Adrenal gland (tissue), 12 donors: ENCODE measurements around the gene HSPA8. TPM values are rescaled to one million over a fixed set of nuclear protein-coding genes. Genes with fewer than 3 reads are reported as not detected.
A peak's percentile ranks its signal among the peaks of the same experiment; 100 is the strongest.

Source experiments
- DNase-seq, 7 donors: peaks; one replicate each; pipeline ENCODE4 v3.0.0-alpha.2; 2019 to 2020
- H3K27ac ChIP-seq, 5 donors: fragments of 200-600 bp; sonication (generic) in 4 of 5; 1 replicate in 3 of 5; 2 replicates in 2 of 5; pipeline versions ENCODE4 v1.5.1 to v1.8.0; 2016 to 2020; ENCODE audit warnings: mild to moderate bottlenecking in 1 of 5
- H3K27me3 ChIP-seq: fragments of 200-600 bp; 2 replicates; pipeline ENCODE4 v1.8.0; 2021
- H3K36me3 ChIP-seq, 2 donors: fragments of 200-600 bp; replicated peaks in 1 of 2; 1 replicate in 1 of 2; 2 replicates in 1 of 2; pipeline versions ENCODE4 v1.5.1 to v1.8.0; 2018 to 2022
- H3K4me1 ChIP-seq, 2 donors: fragments of 200-600 bp; replicated peaks in 1 of 2; 1 replicate in 1 of 2; 2 replicates in 1 of 2; pipeline versions ENCODE4 v1.5.1 to v1.8.0; 2018 to 2021
- H3K4me3 ChIP-seq, 4 donors: fragments of 200-600 bp; sonication (generic) in 3 of 4; one replicate each; pipeline ENCODE4 v1.5.1; 2016 to 2018
- H3K9me3 ChIP-seq, 3 donors: fragments of 200-600 bp; sonication (generic) in 1 of 3; replicated peaks in 1 of 3; 1 replicate in 2 of 3; 2 replicates in 1 of 3; pipeline versions ENCODE4 v1.5.1 to v1.8.0; 2016 to 2021
- POLR2A ChIP-seq, 2 donors: fragments of 450-650 bp; IDR thresholded peaks; one replicate each; pipeline ENCODE4 v1.6.1; 2017; ENCODE audit warnings: antibody characterized with exemption in 2 of 2, mild to moderate bottlenecking in 2 of 2, moderate library complexity in 1 of 2
- WGBS, 4 donors: extraction: QIAGEN DNeasy Blood & Tissue Kit in 2 of 4; methylation state at CpG; one replicate each; pipeline versions ENCODE4 v1.1.5 to v1.1.7; 2013 to 2017; 5-methylcytosine and 5-hydroxymethylcytosine counted together
- intact Hi-C, 2 donors: fragments of 100-400 bp; cut with DNase I; formaldehyde crosslinking; loops; one replicate each; pipeline versions ENCODE4 v1.14.1 to v1.15.0; 2022 to 2023
- polyA plus RNA-seq, 3 donors: library from polyadenylated mRNA; stranded (reverse); fragments of 200-250 nt in 2 of 3; fragments of 350-450 nt in 1 of 3; fragmentation: Illumina TruSeq in 1 of 3; extraction: RNeasy Lipid Tissue Mini Kit (QIAGEN cat#74804) in 1 of 3; gene quantifications; one replicate each; pipeline ENCODE4 v1.2.3, GENCODE V29; 2013 to 2014
- total RNA-seq, 9 donors: library from RNA; depleted of rRNA in 4 of 9; stranded (reverse); fragments of >200 nt in 4 of 9; fragments of 120-200 nt in 1 of 9; fragmentation: NEBNext Ultra II Directional in 1 of 9; extraction: Animal tissue kit (Norgen Biotek cat#: 25700) in 1 of 9; gene quantifications; one replicate each; pipeline versions ENCODE4 v1.1.0 to v1.2.4, GENCODE V29; 2013 to 2023
- TF ChIP-seq, protein P1 (sequence below), 6 experiments: fragments of 450-650 bp in 4 of 6; fragments of 200-600 bp in 2 of 6; sonication (generic) in 1 of 6; IDR thresholded peaks; 1 replicate in 5 of 6; 2 replicates in 1 of 6; pipeline versions ENCODE4 v1.5.1 to v1.8.0; 2016 to 2021; ENCODE audit warnings: antibody characterized with exemption in 6 of 6, mild to moderate bottlenecking in 2 of 6, moderate library complexity in 1 of 6
- donor health status: healthy with polysubstance abuse.
- donor health status: Bipolar disorder and iron deficiency.
- donor health status: DM: yes; HTN: yes; CAD: no.
- donor health status: DM: no; HTN: no; CAD: no.
- donor health status: DM: no; HTN: no; CAD: no.
- donor health status: DM: yes; HTN: yes; CAD: no.

Gene HSPA8
- total and polyA plus RNA-seq, 12 donors, result 81.6 to 4,262 (median 820) TPM

DNA sequence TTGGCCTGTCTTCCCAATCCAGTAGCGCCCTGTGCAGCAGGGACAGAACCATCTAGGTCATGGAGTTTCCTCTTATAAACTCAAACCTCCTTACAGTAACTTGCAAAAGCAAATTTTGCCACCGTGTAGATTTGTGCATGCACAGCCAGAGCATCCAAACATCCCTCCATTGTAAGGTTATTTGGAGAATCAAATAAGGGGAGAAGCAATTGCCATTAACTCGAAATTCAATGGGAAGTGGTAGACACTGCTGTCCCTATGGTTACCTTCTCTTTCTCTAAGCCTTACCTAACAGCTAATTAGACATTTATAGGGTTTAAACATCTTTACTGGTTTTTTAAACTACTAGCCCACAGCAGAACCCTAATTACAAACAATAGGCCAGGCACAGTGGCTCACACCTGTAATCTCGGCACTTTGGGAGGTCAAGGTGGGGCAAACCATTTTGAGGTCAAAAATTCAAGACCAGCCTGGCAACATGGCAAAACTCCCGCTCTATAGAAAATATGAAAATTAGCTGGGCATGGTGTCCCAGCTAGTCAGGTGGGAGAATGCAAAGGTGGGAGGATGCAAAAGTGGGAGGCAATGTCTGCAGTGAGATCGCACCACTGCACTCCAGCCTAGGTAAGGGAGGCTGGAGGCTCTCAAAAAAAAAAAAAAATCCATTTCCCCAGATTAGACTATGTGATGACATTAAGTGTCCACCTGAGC, 6.6 kb downstream of the HSPA8 start:
- no peak overlapping the region for H3K27ac ChIP-seq
- H3K27me3 ChIP-seq, result no peaks in the 10 kb centered on the region
- intact Hi-C loops, result no loop called here
- peaks cover 0 to 52% of the 10 kb centered on the region in 2 donors for H3K4me1 ChIP-seq
- WGBS, 4 donors, result 52 to 56% (median 53%) methylated on average over 6 of the region's 6 CpGs
- H3K4me3 ChIP-seq, result no peak overlapping the region
- H3K36me3 ChIP-seq, result peaks cover 0 to 68% of the 10 kb centered on the region in 2 donors
- no peaks in the 10 kb centered on the region for H3K9me3 ChIP-seq
- peak in 1 of 7 donors; percentile 49 for DNase-seq
- no peak for TF ChIP-seq POLR2A (IDR thresholded peaks at IDR 0.05)
- TF ChIP-seq, protein P1, sequence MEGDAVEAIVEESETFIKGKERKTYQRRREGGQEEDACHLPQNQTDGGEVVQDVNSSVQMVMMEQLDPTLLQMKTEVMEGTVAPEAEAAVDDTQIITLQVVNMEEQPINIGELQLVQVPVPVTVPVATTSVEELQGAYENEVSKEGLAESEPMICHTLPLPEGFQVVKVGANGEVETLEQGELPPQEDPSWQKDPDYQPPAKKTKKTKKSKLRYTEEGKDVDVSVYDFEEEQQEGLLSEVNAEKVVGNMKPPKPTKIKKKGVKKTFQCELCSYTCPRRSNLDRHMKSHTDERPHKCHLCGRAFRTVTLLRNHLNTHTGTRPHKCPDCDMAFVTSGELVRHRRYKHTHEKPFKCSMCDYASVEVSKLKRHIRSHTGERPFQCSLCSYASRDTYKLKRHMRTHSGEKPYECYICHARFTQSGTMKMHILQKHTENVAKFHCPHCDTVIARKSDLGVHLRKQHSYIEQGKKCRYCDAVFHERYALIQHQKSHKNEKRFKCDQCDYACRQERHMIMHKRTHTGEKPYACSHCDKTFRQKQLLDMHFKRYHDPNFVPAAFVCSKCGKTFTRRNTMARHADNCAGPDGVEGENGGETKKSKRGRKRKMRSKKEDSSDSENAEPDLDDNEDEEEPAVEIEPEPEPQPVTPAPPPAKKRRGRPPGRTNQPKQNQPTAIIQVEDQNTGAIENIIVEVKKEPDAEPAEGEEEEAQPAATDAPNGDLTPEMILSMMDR (IDR thresholded peaks at IDR 0.05), result no peak

GRCh38 chr11:123054301-123055065, 7.5 kb downstream of the HSPA8 start:
- WGBS, 4 donors, result 25 to 29% (median 26%) methylated on average over 11 of the region's 11 CpGs
- DNase-seq, result peak in 4 of 7 donors; percentile 39 to 52 (median 48)
- intact Hi-C loops, result no loop called here
- peaks cover 0 to 59% of the 10 kb centered on the region in 2 donors for H3K36me3 ChIP-seq
- H3K27me3 ChIP-seq, result no peaks in the 10 kb centered on the region
- no peak overlapping the region for H3K4me3 ChIP-seq
- no peaks in the 10 kb centered on the region for H3K9me3 ChIP-seq
- H3K4me1 ChIP-seq, result peaks cover 0 to 43% of the 10 kb centered on the region in 2 donors
- no peak for TF ChIP-seq POLR2A (IDR thresholded peaks at IDR 0.05)
- TF ChIP-seq, protein P1 (IDR thresholded peaks at IDR 0.05), result peak; percentile 52 to 77 (median 72)
- no peak overlapping the region for H3K27ac ChIP-seq

- Histone ChIP-seq H3K4me1 (peaks cover 0 to 30% of the 10 kb centered on the region in 2 donors), H3K9me3 (no peaks in the 10 kb centered on the region), H3K27me3 (no peaks in the 10 kb centered on the region), H3K27ac (no peak overlapping the region), H3K4me3 (no peak overlapping the region), H3K36me3 (peaks cover 0 to 46% of the 10 kb centered on the region in 2 donors)
- 73 to 85% (median 81%) methylated on average over 5 of the region's 5 CpGs for WGBS, 4 donors
- intact Hi-C loops, result no loop called here
- peak in 1 of 7 donors; percentile 46 for DNase-seq
- TF ChIP-seq, protein P1 (IDR thresholded peaks at IDR 0.05), result no peak
- TF ChIP-seq POLR2A (IDR thresholded peaks at IDR 0.05), result no peak
These were observed 8.8 kb downstream of the HSPA8 start for GRCh38 chr11:123052901-123053721.

- Histone ChIP-seq H3K27me3 (no peaks in the 10 kb centered on the region), H3K4me1 (peaks cover 0 to 15% of the 10 kb centered on the region in 2 donors), H3K36me3 (peaks cover 0 to 31% of the 10 kb centered on the region in 2 donors), H3K27ac (no peak overlapping the region), H3K9me3 (no peaks in the 10 kb centered on the region), H3K4me3 (no peak overlapping the region)
- TF ChIP-seq, protein P1 (IDR thresholded peaks at IDR 0.05), result no peak
- no peak for TF ChIP-seq POLR2A (IDR thresholded peaks at IDR 0.05)
- intact Hi-C loops, result no loop called here
- no peak for DNase-seq
- 93 to 97% (median 95%) methylated on average over 4 of the region's 4 CpGs for WGBS, 4 donors
These were observed 10.3 kb downstream of the HSPA8 start for GRCh38 chr11:123051634-123052033.
